Fibroblast of mammary gland (primary cell): ENCODE data around the gene FRAT1.

Source experiments
- DNase-seq: peaks from one replicate; pipeline ENCODE4 v3.0.0-alpha.2; 2010; ENCODE audit warnings: low read depth
- H3K4me3 ChIP-seq: 2 replicates; pipeline ENCODE4 v1.5.1; 2011; ENCODE audit warnings: low read depth, mild to moderate bottlenecking, low read length, moderate library complexity; ENCODE audit not compliant: control insufficient read depth
- TF ChIP-seq, protein P1 (sequence below): conservative IDR thresholded peaks from 2 replicates; pipeline ENCODE4 v1.5.1; 2011; ENCODE audit warnings: low read depth, low read length, inconsistent platforms; ENCODE audit not compliant: control insufficient read depth, insufficient read depth

FRAT1 gene

DNA sequence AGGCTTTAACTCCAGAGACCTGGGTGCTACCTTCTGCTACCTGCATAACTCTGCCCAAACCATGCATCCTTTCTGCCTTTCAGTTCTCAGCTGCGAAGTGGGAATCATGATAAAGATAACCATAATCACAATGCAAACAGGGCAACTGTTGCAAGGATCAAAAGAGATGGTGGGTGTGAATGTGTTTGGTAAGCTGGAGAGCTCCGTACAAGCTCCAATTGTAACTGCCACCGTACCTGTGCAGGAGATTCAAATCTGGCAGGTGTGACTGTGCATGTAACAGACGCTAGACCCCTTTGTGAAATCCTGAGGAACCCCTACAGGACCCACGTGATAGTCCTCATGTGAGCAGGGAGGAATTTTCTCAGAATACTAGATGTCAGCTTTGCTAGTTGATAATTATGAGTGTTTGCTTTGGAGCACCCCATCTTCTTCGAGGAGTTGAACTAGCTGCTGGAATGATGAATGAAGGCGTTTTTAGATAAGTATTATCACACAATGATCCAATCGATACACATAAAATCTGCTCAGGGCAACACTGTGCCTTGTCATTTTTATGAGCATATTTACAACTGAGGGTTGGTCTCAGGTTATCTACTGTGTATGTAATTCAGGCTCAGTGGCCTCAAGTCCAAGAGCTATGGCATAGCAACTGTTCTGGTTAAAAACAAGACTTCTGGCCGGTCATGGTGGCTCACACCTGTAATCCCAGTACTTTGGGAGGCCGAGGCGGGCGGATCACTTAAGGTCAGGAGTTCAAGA, 30.9 kb downstream of the FRAT1 start:
- TF ChIP-seq, protein P1, sequence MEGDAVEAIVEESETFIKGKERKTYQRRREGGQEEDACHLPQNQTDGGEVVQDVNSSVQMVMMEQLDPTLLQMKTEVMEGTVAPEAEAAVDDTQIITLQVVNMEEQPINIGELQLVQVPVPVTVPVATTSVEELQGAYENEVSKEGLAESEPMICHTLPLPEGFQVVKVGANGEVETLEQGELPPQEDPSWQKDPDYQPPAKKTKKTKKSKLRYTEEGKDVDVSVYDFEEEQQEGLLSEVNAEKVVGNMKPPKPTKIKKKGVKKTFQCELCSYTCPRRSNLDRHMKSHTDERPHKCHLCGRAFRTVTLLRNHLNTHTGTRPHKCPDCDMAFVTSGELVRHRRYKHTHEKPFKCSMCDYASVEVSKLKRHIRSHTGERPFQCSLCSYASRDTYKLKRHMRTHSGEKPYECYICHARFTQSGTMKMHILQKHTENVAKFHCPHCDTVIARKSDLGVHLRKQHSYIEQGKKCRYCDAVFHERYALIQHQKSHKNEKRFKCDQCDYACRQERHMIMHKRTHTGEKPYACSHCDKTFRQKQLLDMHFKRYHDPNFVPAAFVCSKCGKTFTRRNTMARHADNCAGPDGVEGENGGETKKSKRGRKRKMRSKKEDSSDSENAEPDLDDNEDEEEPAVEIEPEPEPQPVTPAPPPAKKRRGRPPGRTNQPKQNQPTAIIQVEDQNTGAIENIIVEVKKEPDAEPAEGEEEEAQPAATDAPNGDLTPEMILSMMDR, result no peak
- DNase-seq, result no peak
- no peak overlapping the region for H3K4me3 ChIP-seq

DNA sequence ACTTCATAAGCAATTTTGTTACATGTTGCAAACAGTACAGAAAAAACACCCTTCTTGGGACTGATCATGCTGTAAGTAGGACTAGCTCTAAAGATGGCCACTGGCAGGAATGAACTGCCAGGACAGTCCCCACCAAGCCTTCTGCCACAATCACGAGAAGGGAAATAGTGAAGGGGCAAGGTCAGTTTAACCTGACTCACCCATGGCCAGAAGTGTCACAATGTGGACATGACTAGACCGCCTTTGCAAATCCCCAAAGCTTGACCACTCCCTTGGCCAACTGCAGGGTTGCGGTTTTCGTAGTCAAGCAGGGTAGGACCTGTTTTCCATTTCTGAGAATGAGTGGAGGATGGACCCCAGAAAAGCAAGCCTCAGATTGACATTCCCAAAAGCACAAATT, 34.9 kb downstream of the FRAT1 start:
- no peak overlapping the region for H3K4me3 ChIP-seq
- TF ChIP-seq, protein P1, result no peak
- DNase-seq, result no peak

DNA sequence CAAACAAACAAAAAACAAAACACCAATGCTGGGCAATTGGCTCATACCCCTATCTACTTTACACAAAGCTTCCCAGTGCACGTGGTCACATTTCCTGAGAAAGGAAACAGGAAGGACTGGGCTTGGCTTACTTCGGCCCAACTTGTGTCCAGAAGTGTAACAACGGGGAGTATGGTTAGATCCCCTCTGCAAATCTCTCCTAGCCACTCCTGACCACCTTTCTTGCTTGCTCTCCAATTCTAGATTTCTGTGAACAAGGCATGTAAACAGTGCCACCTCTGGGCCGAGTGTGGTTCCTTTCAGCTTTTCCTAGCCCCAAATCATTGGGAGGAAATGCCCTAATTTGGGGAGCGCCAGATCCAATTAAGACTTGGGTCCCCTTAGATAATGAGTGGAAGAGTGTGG, 36.5 kb downstream of the FRAT1 start:
- TF ChIP-seq, protein P1, result peak; percentile 28
- DNase-seq, result peak; percentile 17
- no peak overlapping the region for H3K4me3 ChIP-seq

DNA sequence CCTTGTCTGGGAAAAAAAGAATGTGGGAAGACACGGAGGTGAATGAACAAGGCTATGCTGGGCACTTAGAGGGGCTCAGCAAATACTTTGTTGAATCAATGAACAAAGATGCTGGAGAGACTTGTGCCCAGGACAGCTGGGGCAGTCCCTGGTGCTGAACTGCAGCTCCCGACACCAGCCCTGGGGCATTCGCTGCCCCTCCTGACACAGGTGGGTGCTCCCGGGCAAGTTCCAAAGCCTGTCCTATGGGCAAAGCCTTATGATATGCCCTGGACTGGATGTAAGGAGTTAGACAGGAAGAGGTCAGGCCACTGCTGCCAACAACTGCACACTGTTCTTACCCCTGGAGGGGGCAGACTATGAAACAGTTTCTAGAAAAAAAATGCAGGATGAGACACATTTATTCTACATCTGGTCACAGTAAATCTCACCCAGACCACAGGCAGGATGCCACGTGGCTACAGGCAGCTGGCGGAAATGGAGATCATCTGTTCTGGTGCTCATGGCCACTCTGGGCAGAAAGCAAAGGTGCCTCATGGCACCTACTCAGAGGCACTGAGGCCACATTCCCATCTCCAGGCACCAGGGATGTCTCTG, 37.3 kb downstream of the FRAT1 start:
- TF ChIP-seq, protein P1, result no peak
- H3K4me3 ChIP-seq, result no peak overlapping the region
- peak; percentile 50 for DNase-seq

DNA sequence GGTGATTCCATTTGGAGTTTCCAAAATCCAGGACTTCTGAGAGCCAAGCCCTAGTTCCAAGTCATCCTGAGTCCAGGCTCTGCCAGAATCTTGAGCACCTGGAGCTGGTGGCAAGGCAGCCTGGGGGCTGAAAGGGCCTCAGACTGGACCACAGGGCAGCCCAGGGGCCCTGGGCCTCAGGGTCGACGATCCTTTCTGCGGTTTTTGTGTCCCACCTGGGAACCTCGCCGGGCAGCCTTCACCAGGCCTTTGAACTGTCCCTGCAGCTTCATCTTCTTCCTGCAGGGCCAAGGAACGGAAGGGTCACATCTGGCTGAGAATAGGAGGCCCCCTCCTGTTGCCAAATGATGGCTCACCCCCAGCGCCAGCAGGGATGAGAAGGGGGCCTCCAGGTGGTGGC, 37.8 kb downstream of the FRAT1 start:
- TF ChIP-seq, protein P1, result no peak
- no peak overlapping the region for H3K4me3 ChIP-seq
- no peak for DNase-seq

DNA sequence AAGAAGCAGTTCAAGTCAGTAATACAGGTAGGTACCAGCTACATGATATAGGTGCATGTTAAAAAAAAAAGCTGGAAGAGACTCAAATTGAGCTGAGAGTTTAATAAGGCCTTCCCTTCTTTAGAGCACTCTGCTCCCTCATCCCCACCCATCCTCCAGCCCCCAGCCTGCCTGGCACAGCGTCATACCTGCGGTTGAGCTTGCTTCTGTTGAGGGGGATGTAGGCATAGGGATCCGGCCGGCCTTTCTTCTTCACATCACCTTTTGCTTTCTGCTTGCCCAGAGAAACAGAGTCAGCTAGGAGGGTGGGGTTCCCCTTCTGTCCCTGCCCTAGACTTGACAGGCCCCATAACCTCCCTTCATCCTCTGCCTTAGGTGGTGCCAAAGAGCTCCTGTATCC, 39.3 kb downstream of the FRAT1 start:
- DNase-seq, result no peak
- no peak overlapping the region for H3K4me3 ChIP-seq
- TF ChIP-seq, protein P1, result no peak
